SK-N-SH treated with all-trans-retinoic acid at 6 μM for 48 hours (cell line): ENCODE measurements around the gene ERCC4.

ENCODE experiments used
- CREB5 ChIP-seq: fragments of 250-450 bp; sonication (Bioruptor Pico); IDR thresholded peaks from 2 replicates; pipeline ENCODE4 v1.5.1; 2020; ENCODE audit warnings: low read depth, mild to moderate bottlenecking, moderate library complexity
- CSRNP3 ChIP-seq: fragments of 250-450 bp; sonication (Bioruptor Pico); IDR thresholded peaks from 2 replicates; pipeline ENCODE4 v1.5.1; 2021; ENCODE audit warnings: mild to moderate bottlenecking, moderate library complexity
- ISL1 ChIP-seq: fragments of 250-450 bp; sonication (Bioruptor Pico); IDR thresholded peaks from 2 replicates; pipeline ENCODE4 v2.1.2; 2022; ENCODE audit warnings: mild to moderate bottlenecking, moderate library complexity
- PATZ1 ChIP-seq: fragments of 250-450 bp; sonication (Bioruptor Pico); IDR thresholded peaks from 2 replicates; pipeline ENCODE4 v1.8.0; 2020; ENCODE audit warnings: mild to moderate bottlenecking, moderate library complexity, borderline replicate concordance
- RARB ChIP-seq: fragments of 250-450 bp; sonication (Bioruptor Pico); IDR thresholded peaks from 2 replicates; pipeline ENCODE4 v1.8.0; 2021; ENCODE audit warnings: mild to moderate bottlenecking, moderate library complexity
- ZC3H10 ChIP-seq: fragments of 250-450 bp; sonication (Bioruptor Pico); IDR thresholded peaks from 2 replicates; pipeline ENCODE4 v1.5.1; 2021; ENCODE audit warnings: mild to moderate bottlenecking, moderate library complexity
- ZFP30 ChIP-seq: fragments of 450-650 bp; formaldehyde crosslinking; IDR thresholded peaks from 2 replicates; pipeline ENCODE4 v1.5.0; 2022; ENCODE audit warnings: mild to moderate bottlenecking, moderate library complexity
- ZNF70 ChIP-seq: fragments of 450-650 bp; formaldehyde crosslinking; IDR thresholded peaks from 2 replicates; pipeline ENCODE4 v1.5.0; 2020; ENCODE audit warnings: mild to moderate bottlenecking, moderate library complexity

GRCh38 chr16:13913374-13914292 lies 6.3 kb upstream of the ERCC4 start:
- TF ChIP-seq ZFP30 (no peak), CREB5 (no peak), CSRNP3 (CRISPR knock-in tag) (no peak), ZNF70 (CRISPR knock-in tag) (no peak), ZC3H10 (no peak), ISL1 (no peak), PATZ1 (no peak), RARB (CRISPR knock-in tag) (no peak)
